HepG2 (cell line): ENCODE data around the gene ANTXR1.

Source experiments
- ATRX ChIP-seq: sonication (generic); formaldehyde crosslinking; IDR thresholded peaks from 2 replicates; pipeline ENCODE4 v1.4.0; 2020; ENCODE audit warnings: missing genetic modification reagents, borderline replicate concordance
- BHLHE40 ChIP-seq: IDR thresholded peaks from 2 replicates; pipeline ENCODE4 v1.6.1; 2011; ENCODE audit warnings: low read length, improper control_type of control experiment
- CTCF ChIP-seq: sonication (generic); formaldehyde crosslinking; IDR thresholded peaks from 2 replicates; pipeline ENCODE4 v1.5.0; 2020; ENCODE audit warnings: mild to moderate bottlenecking, missing genetic modification reagents, moderate library complexity
- FUBP1 ChIP-seq: sonication (generic); formaldehyde crosslinking; IDR thresholded peaks from 2 replicates; pipeline ENCODE4 v1.5.1; 2020; ENCODE audit warnings: missing genetic modification reagents, mild to moderate bottlenecking, borderline replicate concordance
- HBP1 ChIP-seq: IDR thresholded peaks from 2 replicates; pipeline ENCODE4 v1.6.1; 2016; ENCODE audit warnings: low read depth, control low read depth
- NFE2 ChIP-seq: sonication (generic); formaldehyde crosslinking; IDR thresholded peaks from 2 replicates; pipeline ENCODE4 v1.4.0; 2020; ENCODE audit warnings: missing genetic modification reagents
- RFX5 ChIP-seq: IDR thresholded peaks from 2 replicates; pipeline ENCODE4 v1.6.1; 2011; ENCODE audit warnings: low read depth, low read length, improper control_type of control experiment
- SMARCC2 ChIP-seq: fragments of 450-650 bp; IDR thresholded peaks from 2 replicates; pipeline ENCODE4 v1.6.1; 2017; ENCODE audit warnings: antibody characterized with exemption, mild to moderate bottlenecking
- SPEN ChIP-seq: sonication (generic); formaldehyde crosslinking; IDR thresholded peaks from 2 replicates; pipeline ENCODE4 v1.5.1; 2020; ENCODE audit warnings: low read depth, mild to moderate bottlenecking, missing genetic modification reagents
- ZBTB38 ChIP-seq: sonication (generic); formaldehyde crosslinking; IDR thresholded peaks from 2 replicates; pipeline ENCODE4 v1.5.1; 2020; ENCODE audit warnings: mild to moderate bottlenecking, missing genetic modification reagents
- ZNF737 ChIP-seq: sonication (generic); formaldehyde crosslinking; IDR thresholded peaks from 2 replicates; pipeline ENCODE4 v1.5.0; 2020; ENCODE audit warnings: missing genetic modification reagents, mild to moderate bottlenecking, borderline replicate concordance

GRCh38 chr2:69119104-69119894 is 106.3 kb downstream of the ANTXR1 start:
- no peak for TF ChIP-seq CTCF (CRISPR knock-in tag)
- TF ChIP-seq SPEN (CRISPR knock-in tag): no peak
- no peak for TF ChIP-seq FUBP1
- no peak for TF ChIP-seq SMARCC2
- TF ChIP-seq ZNF737 (CRISPR knock-in tag): no peak
- TF ChIP-seq HBP1 (CRISPR knock-in tag): no peak
- no peak for TF ChIP-seq BHLHE40
- TF ChIP-seq RFX5: no peak
- TF ChIP-seq ZBTB38 (CRISPR knock-in tag): no peak
- no peak for TF ChIP-seq ATRX (CRISPR knock-in tag)
- no peak for TF ChIP-seq NFE2 (CRISPR knock-in tag)
